B cell (primary cell): ENCODE data around the gene SHB. TPM values are rescaled to one million over a fixed set of nuclear protein-coding genes. Genes with fewer than 3 reads are reported as not detected.

Experiments
- ATAC-seq: fragments of 200-7000 bp; cut with Tn5 transposase; one replicate; pipeline ENCODE4 v1.10.0; 2021; ENCODE audit warnings: low read depth, mild to moderate bottlenecking, moderate number of reproducible peaks, moderate library complexity
- CTCF ChIA-PET: fragments of 350-600 bp; sonication (Branson Sonifier 250); formaldehyde crosslinking; loops from one replicate; lab custom pipeline; 2021; ENCODE audit warnings: antibody characterized with exemption, inconsistent platforms; lab: Charles Lee
- POLR2A ChIA-PET: fragments of 350-600 bp; sonication (Branson Sonifier 250); formaldehyde crosslinking; loops from one replicate; lab custom pipeline; 2021; ENCODE audit warnings: antibody characterized with exemption; lab: Charles Lee
- DNase-seq: peaks from one replicate; pipeline ENCODE4 v3.0.0; 2013
- H2AFZ ChIP-seq: 2 replicates; pipeline ENCODE4 v1.6.1; 2012; ENCODE audit warnings: mild to moderate bottlenecking, low read depth, low read length; ENCODE audit not compliant: insufficient read depth, poor library complexity, severe bottlenecking
- H3K27ac ChIP-seq, 2 donors: 1 replicate in 1 of 2; 2 replicates in 1 of 2; pipeline ENCODE4 v1.5.1; 2012 to 2013; ENCODE audit warnings: low read length in 2 of 2, mild to moderate bottlenecking in 2 of 2, moderate library complexity in 1 of 2
- H3K27me3 ChIP-seq, 4 experiments: fragments of 200-600 bp in 1 of 4; sonication (generic) in 1 of 4; replicated peaks in 1 of 4; 1 replicate in 2 of 4; 2 replicates in 2 of 4; pipeline versions ENCODE4 v1.6.1 to v1.7.0; 2013 to 2016; ENCODE audit warnings: low read length in 3 of 4, mild to moderate bottlenecking in 2 of 4, mixed read lengths in 1 of 4, moderate library complexity in 1 of 4; ENCODE audit not compliant: insufficient read depth in 4 of 4, control insufficient read depth in 3 of 4; ENCODE audit errors: control extremely low read depth in 1 of 4
- H3K36me3 ChIP-seq, 2 experiments: replicated peaks in 1 of 2; 1 replicate in 1 of 2; 2 replicates in 1 of 2; pipeline versions ENCODE4 v1.6.1 to v1.7.1; 2013; ENCODE audit warnings: low read length in 1 of 2; ENCODE audit not compliant: insufficient read depth in 2 of 2, control insufficient read depth in 1 of 2; ENCODE audit errors: control extremely low read depth in 1 of 2, extremely low read depth in 1 of 2
- H3K4me1 ChIP-seq, 2 donors: fragments of 200-600 bp in 1 of 2; sonication (generic) in 1 of 2; 1 replicate in 1 of 2; 2 replicates in 1 of 2; pipeline versions ENCODE4 v1.5.1 to v1.6.1; 2013 to 2017; ENCODE audit warnings: low read length in 2 of 2; ENCODE audit not compliant: control insufficient read depth in 2 of 2, insufficient read depth in 2 of 2
- H3K4me2 ChIP-seq: replicated peaks from 2 replicates; pipeline ENCODE3; 2012; ENCODE audit warnings: mild to moderate bottlenecking, low read depth, low read length; ENCODE audit not compliant: poor library complexity, severe bottlenecking
- H3K4me3 ChIP-seq, 5 experiments: fragments of 200-600 bp in 1 of 5; sonication (generic) in 1 of 5; 1 replicate in 3 of 5; 2 replicates in 2 of 5; pipeline versions ENCODE4 v1.5.1 to v1.7.0; 2011 to 2016; ENCODE audit warnings: low read length in 4 of 5, mild to moderate bottlenecking in 4 of 5, low read depth in 2 of 5, control low read depth in 1 of 5, moderate library complexity in 1 of 5; ENCODE audit not compliant: insufficient read depth in 1 of 5; ENCODE audit errors: control extremely low read depth in 1 of 5, extremely low read depth in 1 of 5
- H3K79me2 ChIP-seq: fragments of 200-600 bp; sonication (generic); one replicate; pipeline ENCODE4 v1.6.0; 2016; ENCODE audit warnings: low read length; ENCODE audit not compliant: control insufficient read depth, insufficient read depth
- H3K9ac ChIP-seq: fragments of 200-600 bp; sonication (generic); 2 replicates; pipeline ENCODE4 v1.6.1; 2017; ENCODE audit warnings: mild to moderate bottlenecking, low read length, moderate library complexity
- H3K9me3 ChIP-seq, 3 donors: one replicate each; pipeline versions ENCODE4 v1.6.1 to v1.7.1; 2013; ENCODE audit warnings: low read length in 2 of 3; ENCODE audit not compliant: control insufficient read depth in 2 of 3, insufficient read depth in 1 of 3; ENCODE audit errors: control extremely low read depth in 1 of 3
- H4K20me1 ChIP-seq: 2 replicates; pipeline ENCODE4 v1.6.0; 2012; ENCODE audit warnings: mild to moderate bottlenecking, low read length; ENCODE audit not compliant: insufficient read depth, control insufficient read depth, poor library complexity, severe bottlenecking
- H3K27ac Mint-ChIP-seq: one replicate; pipeline ENCODE4 v1.8.0; 2021; ENCODE audit warnings: mixed read lengths
- H3K27me3 Mint-ChIP-seq: one replicate; pipeline ENCODE4 v1.8.0; 2021; ENCODE audit warnings: mixed read lengths
- H3K4me1 Mint-ChIP-seq: one replicate; pipeline ENCODE4 v1.8.0; 2021; ENCODE audit warnings: mixed read lengths
- H3K4me3 Mint-ChIP-seq: one replicate; pipeline ENCODE4 v1.8.0; 2021; ENCODE audit warnings: mixed read lengths
- H3K9me3 Mint-ChIP-seq: one replicate; pipeline ENCODE4 v1.8.0; 2022; ENCODE audit warnings: mixed read lengths; ENCODE audit not compliant: insufficient read depth
- EZH2 ChIP-seq: IDR thresholded peaks from 2 replicates; pipeline ENCODE4 v1.6.1; 2012; ENCODE audit warnings: borderline replicate concordance, low read depth, mild to moderate bottlenecking, moderate library complexity, low read length; ENCODE audit not compliant: insufficient read depth, poor library complexity, severe bottlenecking
- WGBS: methylation state at CpG from one replicate; pipeline ENCODE4 v1.1.5; 2013; ENCODE audit warnings: missing lambda C conversion rate; ENCODE audit not compliant: insufficient coverage; 5-methylcytosine and 5-hydroxymethylcytosine counted together
- intact Hi-C: fragments of 100-400 bp; cut with micrococcal nuclease; formaldehyde crosslinking; loops from one replicate; pipeline ENCODE4 v1.10.0; 2022
- polyA plus RNA-seq: library from polyadenylated mRNA; depleted of rRNA; stranded (reverse); fragments of >200 nt; gene quantifications from 2 replicates; pipeline ENCODE4 v1.2.3, GENCODE V29; 2012
- total RNA-seq, 2 donors: library from RNA; stranded (reverse); fragments of 120-200 nt in 1 of 2; gene quantifications; 1 replicate in 1 of 2; 2 replicates in 1 of 2; pipeline versions ENCODE4 v1.2.3 to v1.2.4, GENCODE V29; 2013 to 2022
- TF ChIP-seq, protein P1 (sequence below): fragments of 200-600 bp; IDR thresholded peaks from one replicate; pipeline ENCODE4 v1.8.0; 2022; ENCODE audit warnings: antibody characterized with exemption, mild to moderate bottlenecking

SHB gene
- total and polyA plus RNA-seq, 2 donors (not counting 1 experiment from before 2014, with no cell fraction given): 0.06 to 1.9 TPM

GRCh38 chr9:37873955-37874354, 195.1 kb downstream of the SHB start:
- DNase-seq (no peak), ATAC-seq (no peak)
- Histone ChIP-seq H3K36me3 (peaks cover 2 to 3% of the 10 kb centered on the region in 2 experiments), H3K27ac (no peak overlapping the region), H3K9ac (no peak overlapping the region), H3K4me2 (no peak overlapping the region), H2AFZ (no peak overlapping the region), H3K79me2 (no peaks in the 10 kb centered on the region), H3K9me3 (peaks cover 0 to 7% (median 5%) of the 10 kb centered on the region in 3 donors), H3K4me1 (no peaks in the 10 kb centered on the region), H3K27me3 (no peaks in the 10 kb centered on the region), H3K4me3 (no peak overlapping the region), H4K20me1 (peaks cover 8% of the 10 kb centered on the region)
- WGBS: 100% methylated on average over 2 of the region's 2 CpGs
- no peaks in the 10 kb centered on the region for H3K27me3 Mint-ChIP-seq
- H3K4me3 Mint-ChIP-seq: no peak overlapping the region
- no peaks in the 10 kb centered on the region for H3K4me1 Mint-ChIP-seq
- CTCF ChIA-PET: no interaction called here
- POLR2A ChIA-PET: no interaction called here
- TF ChIP-seq EZH2: no peak
- TF ChIP-seq, protein P1, sequence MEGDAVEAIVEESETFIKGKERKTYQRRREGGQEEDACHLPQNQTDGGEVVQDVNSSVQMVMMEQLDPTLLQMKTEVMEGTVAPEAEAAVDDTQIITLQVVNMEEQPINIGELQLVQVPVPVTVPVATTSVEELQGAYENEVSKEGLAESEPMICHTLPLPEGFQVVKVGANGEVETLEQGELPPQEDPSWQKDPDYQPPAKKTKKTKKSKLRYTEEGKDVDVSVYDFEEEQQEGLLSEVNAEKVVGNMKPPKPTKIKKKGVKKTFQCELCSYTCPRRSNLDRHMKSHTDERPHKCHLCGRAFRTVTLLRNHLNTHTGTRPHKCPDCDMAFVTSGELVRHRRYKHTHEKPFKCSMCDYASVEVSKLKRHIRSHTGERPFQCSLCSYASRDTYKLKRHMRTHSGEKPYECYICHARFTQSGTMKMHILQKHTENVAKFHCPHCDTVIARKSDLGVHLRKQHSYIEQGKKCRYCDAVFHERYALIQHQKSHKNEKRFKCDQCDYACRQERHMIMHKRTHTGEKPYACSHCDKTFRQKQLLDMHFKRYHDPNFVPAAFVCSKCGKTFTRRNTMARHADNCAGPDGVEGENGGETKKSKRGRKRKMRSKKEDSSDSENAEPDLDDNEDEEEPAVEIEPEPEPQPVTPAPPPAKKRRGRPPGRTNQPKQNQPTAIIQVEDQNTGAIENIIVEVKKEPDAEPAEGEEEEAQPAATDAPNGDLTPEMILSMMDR: no peak
- intact Hi-C loops: no loop called here
- H3K9me3 Mint-ChIP-seq: no peaks in the 10 kb centered on the region
- no peak overlapping the region for H3K27ac Mint-ChIP-seq

- no peaks in the 10 kb centered on the region for H3K9me3 ChIP-seq
- ChIA-PET CTCF (no interaction called here), POLR2A (no interaction called here)
- no peak overlapping the region for H3K4me3 ChIP-seq
- no peaks in the 10 kb centered on the region for H3K9me3 Mint-ChIP-seq
- no peak overlapping the region for H2AFZ ChIP-seq
- no peak overlapping the region for H3K27ac Mint-ChIP-seq
- H4K20me1 ChIP-seq: no peaks in the 10 kb centered on the region
- no peaks in the 10 kb centered on the region for H3K4me1 Mint-ChIP-seq
- intact Hi-C loops: no loop called here
- no CpG with 5 or more reads among the region's 5 CpGs for WGBS
- no peak for TF ChIP-seq EZH2
- TF ChIP-seq, protein P1: no peak
- DNase-seq: no peak
- no peaks in the 10 kb centered on the region for H3K36me3 ChIP-seq
- H3K27me3 ChIP-seq: no peaks in the 10 kb centered on the region
- no peak for ATAC-seq
- no peak overlapping the region for H3K4me3 Mint-ChIP-seq
- no peak overlapping the region for H3K9ac ChIP-seq
- no peaks in the 10 kb centered on the region for H3K79me2 ChIP-seq
- H3K27ac ChIP-seq: no peak overlapping the region
- H3K4me1 ChIP-seq: no peaks in the 10 kb centered on the region
- H3K4me2 ChIP-seq: no peak overlapping the region
- no peaks in the 10 kb centered on the region for H3K27me3 Mint-ChIP-seq
These were observed 198.2 kb downstream of the SHB start for GRCh38 chr9:37870799-37871176.
